ENCODE results near the gene TXNDC16.
"Not testable (repeated sequence)": the region's sequence is repeated elsewhere in the genome, so short reads cannot be mapped to it uniquely, and the experiment has no call there.

Gene TXNDC16

DNA sequence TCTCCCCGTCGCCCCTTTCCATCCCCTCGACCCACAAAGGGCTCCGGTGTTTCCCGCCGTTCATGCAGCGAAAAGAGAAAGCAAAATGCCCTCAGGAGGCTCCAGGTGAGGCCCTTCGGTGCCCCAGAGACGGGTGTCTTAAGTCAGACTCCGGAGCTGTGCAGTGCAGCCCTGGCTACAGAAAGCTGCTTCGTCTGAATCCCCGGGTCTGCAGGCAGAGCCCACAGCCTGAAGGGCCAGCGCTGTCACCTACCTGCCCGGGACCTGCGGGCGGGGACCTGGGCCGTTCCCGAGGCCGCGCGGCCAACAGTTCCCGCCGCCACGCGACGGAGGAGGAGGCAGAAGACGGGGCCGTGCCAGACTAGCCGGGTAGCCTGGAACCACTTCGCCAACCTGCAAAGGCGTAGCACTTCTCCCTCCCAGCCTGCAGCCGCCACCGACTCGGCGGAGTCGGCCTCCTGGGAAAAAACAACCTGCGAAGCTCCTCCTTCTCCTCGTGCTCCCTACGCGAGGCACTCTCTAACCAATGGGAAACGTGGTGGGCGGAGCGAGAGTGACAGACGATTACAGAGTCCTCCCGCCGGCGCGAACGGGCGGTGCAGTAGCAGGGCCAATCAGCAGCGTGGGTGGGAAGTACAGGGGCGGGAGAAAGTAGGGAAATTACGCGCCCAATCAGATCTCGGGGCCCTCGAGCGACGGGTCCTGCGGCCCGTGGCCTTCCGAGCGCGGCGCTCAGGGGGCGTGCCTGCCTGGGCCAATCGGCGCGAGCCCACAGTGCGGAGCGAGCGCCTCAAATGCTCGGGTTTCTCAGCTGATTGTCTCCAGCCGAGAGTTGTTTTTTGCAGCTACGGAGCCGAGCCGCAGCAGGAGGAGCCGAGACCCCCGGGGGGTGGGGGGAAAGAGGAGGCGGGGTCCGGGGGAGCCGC is at the start of gene TXNDC16, which contains the start of gene GPR137C:
Gene TXNDC16 (minus strand): TSS at position 443 of the 926 bp plus-strand sequence. CDS start 8,948 bp downstream, outside the sequence.
Gene GPR137C (plus strand): TSS at position 774 of the 926 bp plus-strand sequence. CDS start 312 bp downstream, outside the sequence.
- peak; percentile 99 for DNase-seq

DNA sequence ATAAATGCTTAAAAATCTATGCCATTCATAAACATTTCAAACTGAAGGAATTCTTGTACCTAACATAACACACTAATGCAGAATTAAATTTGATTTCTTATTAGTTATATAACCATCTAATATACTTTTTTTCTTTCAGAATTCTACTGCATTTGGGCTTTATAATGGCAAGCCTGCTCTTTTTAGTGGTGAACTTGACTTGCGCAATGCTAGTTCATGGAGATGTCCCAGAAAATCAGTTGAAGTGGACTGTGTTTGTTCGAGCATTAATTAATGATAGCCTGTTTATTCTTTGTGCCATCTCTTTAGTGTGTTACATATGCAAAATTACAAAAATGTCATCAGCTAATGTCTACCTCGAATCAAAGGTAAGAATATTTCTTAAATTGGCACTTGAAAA is 47.7 kb upstream of the TXNDC16 start:
- DNase-seq = no peak

DNA sequence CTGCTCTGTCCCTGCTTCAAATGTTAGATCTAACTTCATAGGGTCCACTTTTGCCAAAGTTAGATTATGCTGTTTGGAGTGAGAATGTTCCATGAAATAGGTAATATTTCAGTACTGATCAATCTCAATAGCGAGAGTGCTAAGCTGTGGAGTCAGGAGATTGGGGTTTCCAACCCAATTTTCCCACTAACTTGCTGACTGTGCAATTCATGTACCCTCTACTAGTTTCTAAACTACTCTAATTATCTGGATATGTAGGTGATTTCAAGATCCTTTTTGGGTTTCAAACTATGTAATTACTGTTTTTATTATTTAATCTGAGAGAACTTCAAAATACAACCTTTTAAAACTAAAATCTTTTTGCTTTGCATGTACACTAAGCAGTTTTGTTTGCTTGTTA is 46.3 kb upstream of the TXNDC16 start:
- DNase-seq = no peak

GRCh38 chr14:52596861-52597260 is 44.6 kb upstream of the TXNDC16 start:
- no peak for DNase-seq

DNA sequence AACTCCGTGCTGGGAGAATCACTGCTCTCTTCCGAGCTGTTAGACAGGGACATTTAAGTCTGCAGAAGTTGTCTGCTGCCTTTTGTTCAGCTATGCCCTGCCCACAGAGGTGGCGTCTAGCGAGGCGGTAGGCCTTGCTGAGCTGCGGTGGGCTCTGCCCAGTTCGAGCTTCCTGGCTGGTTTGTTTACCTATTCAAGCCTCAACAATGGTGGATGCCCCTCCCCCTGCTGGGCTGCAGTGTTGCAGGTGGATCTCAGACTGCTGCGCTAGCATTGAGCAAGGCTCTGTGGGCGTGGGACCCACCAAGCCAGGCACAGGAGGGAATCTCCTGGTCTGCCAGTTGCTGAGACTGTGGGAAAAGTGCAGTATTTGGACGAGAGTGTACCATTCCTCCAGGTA is 44.0 kb upstream of the TXNDC16 start:
- DNase-seq = no peak

DNA sequence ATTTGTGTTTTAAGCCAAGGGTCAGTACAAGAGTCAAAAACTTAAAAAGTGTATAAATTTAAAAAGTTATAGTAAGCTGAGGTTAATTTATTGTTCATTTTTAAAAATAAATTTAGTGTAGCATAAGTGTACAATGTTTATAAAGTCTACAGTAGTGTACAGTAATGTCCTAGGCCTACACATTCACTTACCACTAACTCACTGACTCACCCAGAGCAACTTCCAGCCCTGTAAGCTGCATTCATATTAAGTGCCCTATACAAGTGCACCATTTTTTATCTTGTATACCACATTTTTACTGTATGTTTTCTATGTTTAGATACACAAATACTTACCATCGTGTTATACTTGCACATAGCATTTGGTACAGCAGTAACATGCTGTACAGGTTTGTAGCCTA is 38.0 kb upstream of the TXNDC16 start:
- no peak for DNase-seq

- DNase-seq = no peak
These were observed 37.3 kb upstream of the TXNDC16 start for GRCh38 chr14:52589646-52590045.

- no peak for DNase-seq
These were observed 31.2 kb upstream of the TXNDC16 start for GRCh38 chr14:52583544-52583943.

GRCh38 chr14:52575858-52576257 is 23.6 kb upstream of the TXNDC16 start:
- no peak for DNase-seq

DNA sequence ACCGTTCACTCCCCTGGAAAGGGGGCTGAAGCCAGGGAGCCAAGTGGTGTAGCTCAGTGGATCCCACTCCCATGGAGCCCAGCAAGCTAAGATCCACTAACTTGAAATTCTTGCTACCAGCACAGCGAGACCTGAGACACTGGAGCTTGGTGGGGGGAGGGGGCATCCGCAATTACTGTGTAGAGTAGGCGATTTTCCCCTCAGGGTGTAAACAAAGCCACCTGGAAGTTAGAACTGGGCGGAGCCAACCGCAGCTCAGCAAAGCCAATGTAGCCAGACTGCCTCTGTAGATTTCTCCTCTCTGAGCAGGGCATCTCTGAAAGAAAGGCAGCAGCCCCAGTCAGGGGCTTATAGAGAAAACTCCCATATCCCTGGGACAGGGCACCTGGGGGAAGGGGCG is 16.1 kb upstream of the TXNDC16 start:
- DNase-seq = not testable (repeated sequence)

DNA sequence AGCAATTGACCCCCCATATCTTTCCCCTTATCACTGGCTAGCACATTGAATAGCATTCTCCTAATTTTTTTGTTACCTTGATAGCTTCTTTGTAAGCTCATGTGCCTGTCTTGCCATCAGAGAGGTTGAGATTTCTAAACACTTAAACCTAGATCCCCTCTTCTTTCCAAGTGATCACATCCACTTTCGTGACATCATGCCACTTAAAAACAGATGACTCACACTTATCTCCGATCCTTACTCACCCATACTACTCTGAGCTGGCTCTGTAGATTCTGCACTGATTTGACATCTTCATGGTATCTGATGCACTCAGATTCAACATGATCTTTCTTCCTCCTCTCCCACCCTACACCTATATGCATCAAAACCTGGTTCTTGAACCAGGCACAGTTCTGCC is 10.8 kb upstream of the TXNDC16 start:
- no peak for DNase-seq

GRCh38 chr14:52558688-52559087 is 6.4 kb upstream of the TXNDC16 start:
- no peak for DNase-seq

DNA sequence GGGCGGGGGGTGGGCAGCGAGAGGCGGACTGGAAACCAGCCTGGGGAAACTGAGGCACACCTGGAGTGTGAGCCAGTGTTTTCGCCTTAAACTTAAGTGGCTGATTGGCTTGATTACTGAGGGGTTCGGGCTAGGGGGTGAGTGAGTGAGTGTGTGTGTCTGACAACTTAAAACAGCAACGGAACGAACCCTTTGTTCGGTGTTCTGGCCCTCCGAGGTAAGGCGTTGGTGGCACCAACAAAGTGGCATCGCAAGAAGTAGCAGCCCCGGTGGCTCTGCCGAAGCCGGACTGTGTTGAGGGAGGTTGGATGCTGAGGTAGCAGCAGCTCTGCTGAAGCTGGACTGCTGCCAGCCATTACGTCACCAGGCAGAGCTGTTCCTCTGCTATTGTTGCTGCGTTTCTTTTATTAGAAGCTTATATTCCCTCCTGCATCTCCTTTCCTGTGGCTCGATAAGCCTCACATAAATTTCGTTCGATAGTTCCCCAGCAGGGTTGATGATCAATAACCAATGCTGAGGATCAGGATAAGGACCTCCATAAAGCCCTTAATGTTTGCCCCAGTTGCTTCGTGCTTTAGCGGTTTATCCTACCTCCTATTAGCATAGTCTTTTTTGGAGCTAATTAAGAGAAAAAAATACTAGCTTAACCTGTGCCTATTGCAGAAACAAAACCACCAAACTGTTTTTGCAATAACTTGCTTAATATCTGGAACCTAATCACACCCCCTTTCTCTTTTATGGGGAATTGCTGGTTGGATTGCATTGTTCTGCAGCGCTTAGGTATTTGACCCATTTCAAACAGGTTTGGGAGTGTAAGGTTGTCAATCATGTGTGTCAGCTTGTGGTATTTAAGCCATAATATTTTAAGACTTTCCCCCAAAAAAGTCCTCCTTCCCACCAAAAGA is 1.6 kb upstream of the TXNDC16 start:
- no peak for DNase-seq

GRCh38 chr14:52553002-52553670 is 831 bp upstream of the TXNDC16 start:
- DNase-seq = no peak

GRCh38 chr14:52551696-52552062 is 626 bp downstream of the TXNDC16 start:
- no peak for DNase-seq

- no peak for DNase-seq
These were observed 1.1 kb downstream of the TXNDC16 start for GRCh38 chr14:52551205-52551604.

DNA sequence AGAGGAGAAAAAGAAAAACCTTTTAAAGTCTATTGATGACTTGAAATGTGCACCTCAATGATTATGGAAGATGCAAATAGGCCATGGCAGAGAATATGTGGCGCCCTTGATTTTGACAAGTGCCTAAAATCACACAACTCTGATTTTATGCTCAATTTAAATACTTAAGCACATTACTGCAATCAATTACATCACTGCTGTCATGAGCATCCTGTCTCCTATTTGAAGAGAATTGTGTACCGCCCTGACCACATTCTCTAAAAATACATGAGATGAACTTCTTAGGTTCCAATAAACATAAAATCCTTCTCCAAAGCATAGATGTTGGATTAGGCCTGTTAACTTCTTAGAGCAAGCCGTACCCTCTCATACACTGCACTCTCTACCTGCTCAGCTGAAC is 1.6 kb downstream of the TXNDC16 start:
- DNase-seq = no peak

DNA sequence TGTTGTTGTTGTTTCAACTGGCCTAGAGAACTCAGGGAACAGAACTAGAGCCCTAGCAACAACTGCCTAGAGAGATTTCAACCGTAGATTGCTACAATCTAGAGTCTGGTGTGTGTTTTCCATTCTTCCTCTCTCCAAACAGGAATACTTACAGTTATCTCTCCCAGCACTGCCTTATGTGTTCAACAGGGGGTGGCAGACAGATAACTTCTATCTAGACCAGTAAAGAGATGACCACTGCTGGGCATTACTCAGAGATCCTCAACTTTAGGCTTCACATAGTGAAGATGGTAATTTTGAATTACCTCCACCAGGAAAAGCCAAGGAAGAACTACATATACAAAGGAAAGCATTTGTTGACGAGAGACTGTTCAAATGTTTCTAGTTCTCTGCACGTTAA is 4.8 kb downstream of the TXNDC16 start:
- no peak for DNase-seq

DNA sequence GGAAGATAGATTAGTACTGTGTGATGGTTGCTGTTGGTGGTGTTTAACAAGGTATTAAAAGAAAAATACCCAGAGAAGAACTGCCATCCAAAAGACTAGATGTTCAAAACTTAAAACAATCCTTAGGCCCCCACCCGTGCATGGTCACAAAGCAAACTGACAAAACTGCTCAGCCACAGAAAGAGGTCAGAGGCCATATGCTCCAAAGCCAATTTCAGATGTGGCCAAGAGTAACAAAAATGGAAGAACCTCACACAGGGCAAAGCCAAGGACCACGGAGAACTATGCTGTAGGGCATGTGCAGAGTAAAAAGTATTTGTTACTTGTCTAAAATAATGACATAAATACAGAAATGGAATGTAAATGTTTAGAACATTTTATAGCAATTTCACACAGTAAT is 5.3 kb downstream of the TXNDC16 start:
- DNase-seq = no peak

- DNase-seq = no peak
These were observed 6.0 kb downstream of the TXNDC16 start for GRCh38 chr14:52546318-52546670.

- DNase-seq = no peak
These were observed 6.6 kb downstream of the TXNDC16 start for GRCh38 chr14:52545584-52546317.

DNA sequence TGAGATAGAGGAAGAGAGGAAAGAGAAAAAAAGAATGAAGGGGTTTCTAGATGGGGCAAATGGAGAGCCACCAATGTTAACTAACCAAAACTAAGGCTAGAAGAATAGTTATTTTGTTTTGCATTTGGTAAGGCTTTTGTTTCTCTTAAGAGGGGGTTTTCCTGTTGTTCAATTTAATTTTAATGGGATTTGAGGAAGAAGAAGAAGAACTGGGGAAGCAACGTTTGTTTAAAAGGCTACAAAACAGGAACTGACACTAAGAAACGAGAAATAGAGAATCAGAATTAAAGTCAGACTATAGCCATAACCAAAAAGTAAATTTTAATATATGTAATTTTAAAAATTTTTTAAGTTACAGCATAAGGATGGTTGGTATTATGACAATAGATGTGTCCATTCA is 13.7 kb downstream of the TXNDC16 start:
- no peak for DNase-seq

All from NK-92 treated with Interleukin-12 subunit alpha and Interleukin-12 subunit beta, amount 100 ng/mL, for 24 hours (cell line).